KOPT-K1 (cell line): ENCODE results near the gene LHPP.

ENCODE experiments used
- H3K27ac ChIP-seq: fragments of 200-600 bp; sonication (generic); 2 replicates; pipeline ENCODE4 v1.5.1; 2016; ENCODE audit warnings: antibody characterized with exemption, mild to moderate bottlenecking, low read depth, low read length; ENCODE audit not compliant: poor library complexity, severe bottlenecking
- H3K36me3 ChIP-seq: fragments of 200-600 bp; sonication (generic); 2 replicates; pipeline ENCODE4 v1.5.1; 2017; ENCODE audit warnings: antibody characterized with exemption, mild to moderate bottlenecking, low read length, moderate library complexity; ENCODE audit not compliant: insufficient read depth
- H3K9me3 ChIP-seq: fragments of 200-600 bp; sonication (generic); 2 replicates; pipeline ENCODE4 v1.5.1; 2017; ENCODE audit warnings: antibody characterized with exemption, low read length, mild to moderate bottlenecking; ENCODE audit not compliant: insufficient read depth, poor library complexity, severe bottlenecking

Gene LHPP

DNA sequence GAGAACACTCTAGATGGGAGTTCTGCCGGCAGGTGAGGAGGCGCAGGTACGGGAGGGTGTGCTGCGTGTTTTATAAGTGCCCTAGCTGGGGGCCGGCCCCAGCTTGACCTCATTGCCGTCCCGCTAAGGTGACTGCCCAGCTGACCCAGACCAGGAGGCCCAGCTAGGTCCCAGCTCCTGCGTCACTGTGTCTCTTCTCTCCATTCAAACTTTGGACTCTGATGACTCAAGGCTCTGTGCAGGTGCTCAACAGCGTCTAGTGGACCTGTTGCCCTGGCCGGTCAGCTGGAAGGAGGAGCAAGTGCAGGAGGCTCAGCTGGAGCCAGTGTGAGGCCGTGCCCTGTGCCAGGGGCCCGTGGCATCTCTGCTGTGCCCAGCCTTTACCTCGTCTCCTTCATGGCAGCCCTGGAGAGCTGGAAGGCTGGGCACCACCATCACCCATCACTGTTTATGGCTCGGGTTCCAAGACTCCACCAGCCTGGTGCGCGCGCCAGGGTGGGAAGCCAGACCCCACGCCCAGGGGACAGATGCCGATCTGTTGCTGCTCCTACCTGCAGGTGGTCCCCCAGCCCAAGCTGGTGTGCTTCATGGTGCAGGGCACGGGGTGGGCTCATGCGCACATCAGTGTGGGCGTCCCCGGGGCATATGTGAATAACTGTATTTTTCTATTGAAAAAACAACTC is 14.6 kb downstream of the LHPP start:
- Histone ChIP-seq H3K9me3 (no peaks in the 10 kb centered on the region), H3K36me3 (no peaks in the 10 kb centered on the region), H3K27ac (no peak overlapping the region)

DNA sequence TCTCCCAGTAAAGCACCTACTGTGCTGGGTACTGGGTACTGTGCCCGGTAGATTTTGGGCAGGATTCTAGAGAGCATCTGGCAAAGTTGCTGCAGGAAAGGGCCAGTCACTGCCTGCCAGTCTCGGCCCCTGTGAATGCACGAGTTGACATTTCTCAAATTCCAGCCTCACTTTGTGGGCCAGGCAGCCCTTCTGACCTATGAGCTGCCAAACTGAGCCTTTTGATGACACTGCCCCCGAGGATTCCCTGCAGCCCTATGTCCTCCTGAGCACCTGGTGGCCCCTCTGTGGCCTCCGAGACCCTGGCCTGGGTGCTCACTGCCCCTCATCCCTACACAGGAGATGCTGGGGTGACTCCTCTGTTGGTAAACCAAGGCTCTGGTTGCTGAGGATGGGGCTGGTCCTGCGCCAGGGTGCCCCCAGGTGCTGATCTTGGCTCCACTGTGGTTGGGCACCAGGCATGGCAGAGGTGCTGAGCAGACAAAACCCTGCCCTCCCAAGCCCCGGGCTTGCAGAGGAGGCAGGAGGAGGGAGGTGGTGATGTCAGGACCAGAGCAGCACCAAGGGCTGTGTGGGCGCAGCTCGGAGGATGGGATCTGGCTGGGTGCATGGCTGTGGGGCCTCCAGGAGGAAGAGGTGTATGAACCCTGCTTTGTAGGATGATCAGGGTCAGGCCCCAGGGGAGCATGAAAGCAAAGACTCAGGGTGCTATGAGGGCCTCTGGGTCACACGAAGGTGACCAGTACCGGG is 16.2 kb downstream of the LHPP start:
- no peaks in the 10 kb centered on the region for H3K36me3 ChIP-seq
- no peaks in the 10 kb centered on the region for H3K9me3 ChIP-seq
- no peak overlapping the region for H3K27ac ChIP-seq

DNA sequence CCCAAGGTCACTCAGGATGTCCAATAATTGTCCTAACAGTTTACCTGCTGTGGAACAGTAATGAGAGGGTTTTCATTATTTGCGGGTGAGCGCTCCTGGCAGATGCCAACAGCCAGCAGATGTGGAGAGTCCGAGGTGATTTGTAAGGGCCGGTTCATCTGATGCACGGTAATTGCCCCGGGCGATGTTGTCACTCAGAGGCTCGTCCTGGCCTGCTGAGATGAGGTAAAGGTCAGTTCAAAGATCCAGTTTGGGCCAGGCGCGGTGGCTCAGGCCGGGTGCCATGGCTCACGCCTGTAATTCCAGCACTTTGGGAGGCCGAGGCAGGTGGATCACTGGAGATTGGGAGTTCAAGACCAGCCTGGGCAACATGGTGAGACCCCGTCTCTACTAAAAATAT is 16.9 kb downstream of the LHPP start:
- Histone ChIP-seq H3K27ac (no peak overlapping the region), H3K9me3 (no peaks in the 10 kb centered on the region), H3K36me3 (no peaks in the 10 kb centered on the region)

DNA sequence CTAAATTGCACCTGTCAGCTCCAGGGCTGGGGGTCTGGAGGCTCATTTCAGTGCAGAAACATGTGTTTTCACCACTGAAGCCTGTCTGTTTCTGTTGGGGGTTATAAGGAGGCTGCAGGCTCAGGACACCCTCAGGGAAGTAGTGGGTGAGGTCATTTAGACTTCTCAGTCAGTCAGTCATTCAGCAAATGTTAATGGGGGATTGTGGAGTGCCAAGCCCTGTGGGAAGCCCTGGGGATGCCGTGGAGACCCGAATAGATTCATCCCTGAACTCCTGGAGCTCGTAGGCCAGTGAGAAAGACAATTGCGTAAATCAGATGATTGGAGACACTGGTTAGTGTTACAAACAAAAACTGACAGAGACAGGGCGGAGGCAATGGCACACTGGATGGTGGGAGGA is 19.2 kb downstream of the LHPP start:
- no peak overlapping the region for H3K27ac ChIP-seq
- no peaks in the 10 kb centered on the region for H3K9me3 ChIP-seq
- H3K36me3 ChIP-seq = no peaks in the 10 kb centered on the region

DNA sequence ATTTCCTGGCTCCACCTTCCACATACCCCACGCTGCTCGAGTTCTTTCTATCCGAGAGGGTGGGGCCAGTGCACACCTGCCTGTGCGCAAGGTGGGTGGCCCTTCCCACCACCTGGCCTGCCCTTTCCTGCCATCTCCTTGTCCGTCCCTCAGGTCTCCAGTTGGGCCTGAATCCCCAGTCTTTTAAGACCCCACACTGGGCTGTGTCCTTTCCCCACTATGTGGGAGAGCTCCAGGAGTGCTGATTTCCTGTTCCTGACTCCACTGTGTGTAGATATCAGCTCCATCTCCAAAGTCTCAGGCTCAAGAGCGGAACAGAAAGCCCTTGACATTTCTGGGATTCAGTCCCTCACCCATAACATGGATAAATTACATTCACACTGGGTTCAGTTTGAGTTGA is 20.1 kb downstream of the LHPP start:
- Histone ChIP-seq H3K27ac (no peak overlapping the region), H3K9me3 (peaks cover 4% of the 10 kb centered on the region), H3K36me3 (no peaks in the 10 kb centered on the region)

DNA sequence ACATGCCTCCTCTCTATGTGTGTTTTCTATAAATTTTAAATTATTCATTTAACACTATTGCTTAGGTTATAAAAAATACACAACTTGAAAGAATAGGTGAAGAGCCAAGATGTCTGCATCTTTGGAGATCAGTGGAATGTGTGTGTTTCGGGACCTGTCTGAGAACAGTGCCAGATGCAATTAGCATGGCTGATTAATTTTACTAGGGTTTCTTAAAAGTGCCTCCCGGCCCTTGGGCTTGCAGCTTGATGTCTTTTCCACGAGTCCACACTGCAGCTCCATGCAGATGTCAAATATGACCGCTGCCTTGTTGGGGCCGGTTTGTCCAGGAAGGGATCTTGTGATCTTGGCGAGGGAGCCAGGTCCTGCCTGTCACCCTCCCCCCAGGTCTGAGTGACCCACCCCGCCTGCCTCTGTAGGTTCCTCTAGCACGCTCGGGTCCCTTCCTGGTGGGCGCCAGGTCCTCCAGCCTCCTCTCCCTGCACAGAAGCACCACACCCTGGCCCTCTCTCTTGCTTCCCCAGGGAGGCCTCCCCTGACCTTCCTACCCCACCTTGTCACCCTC is 20.7 kb downstream of the LHPP start:
- no peak overlapping the region for H3K27ac ChIP-seq

DNA sequence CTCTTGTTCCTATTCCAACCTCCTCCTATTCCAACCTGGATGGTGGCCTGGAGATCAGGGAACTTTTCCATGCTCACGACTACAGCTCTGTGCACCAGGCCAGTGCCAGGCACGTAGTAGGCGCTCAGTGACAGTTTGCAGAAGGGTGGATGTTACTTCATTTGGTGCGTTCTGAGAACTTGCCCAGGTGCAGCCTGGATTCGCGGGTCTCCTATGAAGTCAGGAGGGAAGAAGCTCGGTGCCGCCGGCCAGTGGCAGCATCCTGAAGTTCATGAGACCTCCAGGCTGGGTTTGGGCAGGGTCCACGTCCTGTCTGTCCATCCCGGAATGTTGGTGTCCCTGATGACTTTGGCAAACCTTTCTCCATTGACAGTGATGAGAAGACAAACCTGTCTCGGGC is 21.3 kb downstream of the LHPP start:
- H3K27ac ChIP-seq = no peak overlapping the region
- peaks cover 10% of the 10 kb centered on the region for H3K9me3 ChIP-seq
- no peaks in the 10 kb centered on the region for H3K36me3 ChIP-seq

More for the DNA sequence above, 20.7 kb downstream of the LHPP start:
- peaks cover 10% of the 10 kb centered on the region for H3K9me3 ChIP-seq
- no peaks in the 10 kb centered on the region for H3K36me3 ChIP-seq

DNA sequence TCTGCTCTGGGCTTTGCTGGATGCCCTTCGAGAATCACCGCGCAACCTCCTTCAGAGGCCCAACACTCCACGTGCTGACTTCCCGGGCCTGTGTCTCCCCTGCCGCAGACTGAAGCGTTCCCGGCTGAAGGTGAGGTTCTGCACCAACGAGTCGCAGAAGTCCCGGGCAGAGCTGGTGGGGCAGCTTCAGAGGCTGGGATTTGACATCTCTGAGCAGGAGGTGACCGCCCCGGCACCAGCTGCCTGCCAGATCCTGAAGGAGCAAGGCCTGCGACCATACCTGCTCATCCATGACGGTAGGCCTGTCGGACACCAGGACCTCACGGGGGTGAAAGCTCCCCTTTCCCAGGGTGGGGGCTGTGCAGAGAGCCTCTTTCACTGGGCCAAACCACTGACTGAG is 22.4 kb downstream of the LHPP start:
- Histone ChIP-seq H3K9me3 (peaks cover 10% of the 10 kb centered on the region), H3K36me3 (no peaks in the 10 kb centered on the region)

DNA sequence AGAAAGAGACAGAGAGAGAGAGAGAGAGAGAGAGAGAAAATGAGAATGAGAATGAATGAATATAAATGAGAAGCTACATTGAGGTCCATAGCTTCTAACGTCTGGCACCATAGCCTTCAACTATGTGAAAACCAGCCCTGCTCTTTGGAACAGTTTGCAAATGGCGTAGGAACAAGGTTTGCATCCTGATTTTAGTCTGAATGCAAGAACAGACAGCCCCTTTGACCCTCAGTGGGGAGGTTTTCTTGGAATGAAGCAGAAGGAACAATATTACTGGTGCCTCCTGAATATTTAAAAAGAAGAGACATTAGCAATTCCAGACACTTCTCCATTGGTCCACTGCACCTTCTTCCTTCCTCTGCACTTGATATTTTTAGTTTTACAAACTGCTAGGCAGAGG is 23.0 kb downstream of the LHPP start:
- H3K9me3 ChIP-seq = peaks cover 10% of the 10 kb centered on the region
- no peaks in the 10 kb centered on the region for H3K36me3 ChIP-seq
- no peak overlapping the region for H3K27ac ChIP-seq

More for the DNA sequence above, 22.4 kb downstream of the LHPP start:
- no peak overlapping the region for H3K27ac ChIP-seq

DNA sequence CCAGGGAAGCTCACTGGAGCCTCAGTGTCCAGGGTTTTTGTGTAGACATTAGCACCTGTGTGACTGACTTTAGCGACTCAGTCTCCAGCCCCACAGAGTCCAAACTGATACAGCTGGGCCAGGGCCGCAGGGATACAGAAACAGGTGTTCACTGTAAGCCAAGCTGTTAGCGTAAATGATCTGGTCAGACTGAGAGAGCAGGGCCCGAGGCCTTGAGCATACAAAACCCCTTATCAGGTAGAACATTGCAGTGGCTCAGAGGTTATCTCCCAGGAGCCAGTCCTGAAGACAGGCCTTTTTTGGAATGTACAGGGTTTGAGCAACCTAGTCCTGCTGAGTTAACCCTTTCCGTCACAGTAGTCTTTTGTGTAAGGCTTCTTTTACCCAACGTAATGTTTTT is 25.0 kb downstream of the LHPP start:
- peaks cover 10% of the 10 kb centered on the region for H3K9me3 ChIP-seq
- H3K27ac ChIP-seq = no peak overlapping the region
- no peaks in the 10 kb centered on the region for H3K36me3 ChIP-seq

DNA sequence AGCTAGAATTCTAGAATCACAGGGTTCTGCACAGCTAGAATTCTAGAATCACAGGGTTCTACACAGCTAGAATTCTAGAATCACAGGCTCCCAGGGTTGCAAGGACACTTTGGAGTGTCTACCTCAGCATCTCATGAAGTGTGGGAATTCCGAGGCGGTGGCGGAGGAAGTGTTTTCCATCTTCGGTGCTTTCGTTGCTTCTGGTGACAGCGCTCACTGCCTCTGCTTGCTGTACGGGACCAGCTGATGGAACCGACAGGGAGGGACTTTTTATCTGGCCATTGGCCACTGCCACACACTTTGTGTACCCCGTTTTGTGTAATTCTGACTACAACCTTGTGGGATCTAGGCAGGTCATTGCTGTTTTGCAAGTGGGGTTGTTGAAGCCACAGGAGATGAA is 29.5 kb downstream of the LHPP start:
- no peak overlapping the region for H3K27ac ChIP-seq

DNA sequence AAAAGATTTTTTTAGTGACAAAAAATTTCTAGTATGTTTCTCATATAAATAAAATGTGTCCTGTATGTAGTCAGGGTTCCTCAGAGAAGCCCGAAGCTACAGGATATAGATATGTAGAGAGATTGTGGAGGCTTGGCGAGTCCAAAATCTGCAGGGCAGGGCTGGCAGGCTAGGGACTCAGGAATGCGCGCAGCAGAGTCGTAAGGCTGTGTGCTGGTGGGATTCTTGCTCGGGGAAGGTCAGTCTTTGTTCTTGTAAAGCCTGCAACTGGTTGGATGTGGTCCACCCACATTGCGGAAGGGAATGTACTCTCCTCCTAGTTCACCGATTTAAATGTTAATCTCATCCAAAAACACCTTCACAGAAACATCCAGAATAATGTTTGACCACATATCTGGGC is 30.6 kb downstream of the LHPP start:
- Histone ChIP-seq H3K9me3 (peaks cover under 1% of the 10 kb centered on the region), H3K27ac (no peak overlapping the region), H3K36me3 (no peaks in the 10 kb centered on the region)

More for the DNA sequence above, 29.5 kb downstream of the LHPP start:
- H3K9me3 ChIP-seq = peaks cover 10% of the 10 kb centered on the region
- H3K36me3 ChIP-seq = no peaks in the 10 kb centered on the region

DNA sequence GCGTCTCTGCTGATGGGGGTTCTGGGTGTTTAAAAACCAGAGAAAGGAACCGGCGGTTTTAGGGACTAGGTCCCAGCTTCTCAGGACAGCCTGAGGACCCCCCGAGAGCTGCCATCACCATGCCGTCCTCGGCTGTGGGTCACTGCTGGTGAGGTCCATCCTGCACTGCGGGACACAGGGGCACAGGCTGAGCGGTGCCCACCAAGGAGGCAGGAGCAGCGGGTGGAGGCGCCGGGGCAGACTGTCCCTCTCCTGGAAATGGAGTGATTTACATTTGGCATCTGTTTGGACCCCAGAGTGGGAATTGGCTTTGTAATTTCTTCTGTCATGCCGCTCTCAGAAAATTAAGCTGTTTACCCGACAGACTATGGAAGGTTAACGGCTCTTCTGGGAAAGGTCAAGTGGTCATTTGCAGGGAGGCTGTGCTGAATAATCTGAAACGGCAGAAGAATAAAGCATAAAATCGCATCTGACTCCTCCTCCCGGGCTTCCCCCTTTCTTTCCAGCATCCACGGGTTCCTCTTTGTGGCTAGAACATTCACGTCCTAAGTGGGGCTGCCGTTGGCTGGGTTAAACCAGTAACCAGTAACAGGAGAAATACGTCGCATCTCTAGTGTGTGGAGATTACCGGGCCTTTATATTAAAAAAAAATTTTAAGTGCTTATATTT is 31.7 kb downstream of the LHPP start:
- H3K9me3 ChIP-seq = no peaks in the 10 kb centered on the region
- no peak overlapping the region for H3K27ac ChIP-seq
- no peaks in the 10 kb centered on the region for H3K36me3 ChIP-seq

DNA sequence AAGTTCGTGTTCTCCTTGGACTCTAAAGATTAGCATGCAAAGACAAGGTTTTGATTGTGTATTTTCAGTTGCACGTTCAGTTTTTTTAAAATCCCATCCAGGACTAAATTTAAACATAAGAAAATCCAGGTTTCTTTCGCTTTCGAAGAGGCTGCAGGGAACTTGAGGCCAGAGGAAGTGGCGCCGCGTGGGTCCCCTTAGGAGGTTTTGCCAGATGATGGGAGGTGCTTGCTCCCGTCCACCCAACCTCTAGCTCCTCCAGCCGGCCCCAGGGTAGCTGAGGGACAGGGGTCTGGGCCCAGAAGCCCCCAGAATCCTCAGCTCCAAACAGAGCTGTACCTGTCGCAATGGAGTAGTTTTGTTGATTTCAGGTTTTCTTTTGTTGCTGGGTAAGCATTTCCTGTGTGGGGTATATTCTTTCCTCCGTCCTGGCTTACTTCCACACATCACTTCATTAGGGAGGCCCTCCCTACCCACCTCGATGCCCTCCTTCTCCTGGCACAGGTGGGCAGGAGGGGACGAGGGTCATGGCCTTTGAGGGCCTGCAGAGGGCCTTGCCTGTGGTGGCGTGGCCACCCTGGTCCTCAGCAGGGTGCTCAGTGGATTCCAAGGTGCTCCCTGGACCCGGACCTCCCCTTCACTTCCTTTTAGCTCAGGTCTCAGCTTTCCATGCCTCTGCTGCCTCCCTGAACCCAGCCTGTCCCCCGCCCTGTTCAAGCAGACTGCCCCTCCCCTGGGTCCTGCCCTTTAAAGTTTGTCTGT is 32.6 kb downstream of the LHPP start:
- Histone ChIP-seq H3K27ac (peak overlapping the region; percentile 11), H3K9me3 (no peaks in the 10 kb centered on the region), H3K36me3 (no peaks in the 10 kb centered on the region)

DNA sequence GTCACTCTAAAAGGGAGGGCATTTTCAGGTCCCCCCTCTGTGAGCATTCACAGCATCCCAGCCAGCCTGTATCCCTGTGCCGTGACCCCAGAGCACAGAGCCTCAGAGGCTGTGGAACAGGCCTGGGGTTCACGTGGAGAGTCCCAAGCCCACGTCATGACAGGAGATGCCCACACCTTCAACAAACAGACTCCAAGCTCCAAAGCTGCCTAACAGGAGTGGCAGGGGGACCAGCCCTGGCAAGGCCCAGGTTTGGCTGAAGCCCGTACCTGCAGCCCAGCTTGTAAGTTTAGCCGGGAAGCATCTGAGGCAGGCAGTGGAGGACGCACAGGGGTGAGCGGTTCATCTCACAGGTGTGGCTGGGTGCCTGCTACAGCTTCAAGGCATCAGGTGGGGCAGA is 33.5 kb downstream of the LHPP start:
- no peaks in the 10 kb centered on the region for H3K9me3 ChIP-seq
- no peak overlapping the region for H3K27ac ChIP-seq
- no peaks in the 10 kb centered on the region for H3K36me3 ChIP-seq
